Activated T-cell treated with anti-CD3 and anti-CD28 coated beads for 1 hour (primary cell): ENCODE data around the gene YY1AP1.
"Not testable (repeated sequence)": the region's sequence is repeated elsewhere in the genome, so short reads cannot be mapped to it uniquely, and the experiment has no call there.

Source experiments
- DNase-seq: peaks from one replicate; pipeline ENCODE4 v3.0.0-alpha.2; 2020; ENCODE audit warnings: low read depth

Gene YY1AP1, protein sequence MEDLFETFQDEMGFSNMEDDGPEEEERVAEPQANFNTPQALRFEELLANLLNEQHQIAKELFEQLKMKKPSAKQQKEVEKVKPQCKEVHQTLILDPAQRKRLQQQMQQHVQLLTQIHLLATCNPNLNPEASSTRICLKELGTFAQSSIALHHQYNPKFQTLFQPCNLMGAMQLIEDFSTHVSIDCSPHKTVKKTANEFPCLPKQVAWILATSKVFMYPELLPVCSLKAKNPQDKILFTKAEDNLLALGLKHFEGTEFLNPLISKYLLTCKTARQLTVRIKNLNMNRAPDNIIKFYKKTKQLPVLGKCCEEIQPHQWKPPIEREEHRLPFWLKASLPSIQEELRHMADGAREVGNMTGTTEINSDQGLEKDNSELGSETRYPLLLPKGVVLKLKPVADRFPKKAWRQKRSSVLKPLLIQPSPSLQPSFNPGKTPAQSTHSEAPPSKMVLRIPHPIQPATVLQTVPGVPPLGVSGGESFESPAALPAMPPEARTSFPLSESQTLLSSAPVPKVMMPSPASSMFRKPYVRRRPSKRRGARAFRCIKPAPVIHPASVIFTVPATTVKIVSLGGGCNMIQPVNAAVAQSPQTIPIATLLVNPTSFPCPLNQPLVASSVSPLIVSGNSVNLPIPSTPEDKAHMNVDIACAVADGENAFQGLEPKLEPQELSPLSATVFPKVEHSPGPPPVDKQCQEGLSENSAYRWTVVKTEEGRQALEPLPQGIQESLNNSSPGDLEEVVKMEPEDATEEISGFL

DNA sequence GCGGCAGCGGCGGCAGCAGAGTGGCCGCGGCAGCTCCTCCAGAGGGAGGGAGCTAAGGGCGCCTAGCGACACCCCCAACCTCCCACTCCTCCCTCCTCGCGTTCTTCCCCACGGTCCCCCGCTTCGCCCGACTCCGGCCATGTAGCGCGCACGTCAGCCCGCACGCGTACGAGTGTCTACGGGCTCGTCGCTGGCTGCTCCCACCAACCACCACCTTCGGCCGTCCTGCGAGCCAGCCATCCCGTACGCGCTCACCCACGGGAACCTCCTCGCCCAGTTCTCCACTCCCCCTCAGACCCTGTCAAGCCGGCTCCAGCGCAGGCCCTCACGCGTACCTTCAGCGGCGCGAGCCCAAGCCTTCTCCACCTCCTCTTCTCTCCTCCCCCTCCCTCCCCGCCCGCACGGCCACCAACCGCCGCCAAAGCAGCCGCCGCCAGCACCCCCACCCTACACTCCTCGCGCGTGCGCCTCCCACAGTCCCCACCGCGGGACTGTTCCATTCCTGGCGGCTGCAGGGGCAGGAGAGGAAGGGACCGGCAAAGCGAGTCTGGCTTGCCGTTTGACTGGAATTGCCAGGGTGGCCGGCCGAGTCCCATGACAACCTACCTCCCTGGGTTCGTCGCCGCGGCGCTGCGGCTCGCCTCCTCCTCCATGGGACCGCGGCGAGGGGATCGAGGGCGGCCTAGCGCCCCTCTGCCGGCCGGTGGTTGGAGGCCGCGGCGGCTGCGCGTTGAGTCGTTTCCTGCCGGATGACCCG lies at the start of gene YY1AP1:
YY1AP1 (minus strand) TSS at position 451 of the 757 bp plus-strand sequence. CDS start 8,338 bp downstream, outside the sequence.
- DNase-seq, result peak; percentile 87

DNA sequence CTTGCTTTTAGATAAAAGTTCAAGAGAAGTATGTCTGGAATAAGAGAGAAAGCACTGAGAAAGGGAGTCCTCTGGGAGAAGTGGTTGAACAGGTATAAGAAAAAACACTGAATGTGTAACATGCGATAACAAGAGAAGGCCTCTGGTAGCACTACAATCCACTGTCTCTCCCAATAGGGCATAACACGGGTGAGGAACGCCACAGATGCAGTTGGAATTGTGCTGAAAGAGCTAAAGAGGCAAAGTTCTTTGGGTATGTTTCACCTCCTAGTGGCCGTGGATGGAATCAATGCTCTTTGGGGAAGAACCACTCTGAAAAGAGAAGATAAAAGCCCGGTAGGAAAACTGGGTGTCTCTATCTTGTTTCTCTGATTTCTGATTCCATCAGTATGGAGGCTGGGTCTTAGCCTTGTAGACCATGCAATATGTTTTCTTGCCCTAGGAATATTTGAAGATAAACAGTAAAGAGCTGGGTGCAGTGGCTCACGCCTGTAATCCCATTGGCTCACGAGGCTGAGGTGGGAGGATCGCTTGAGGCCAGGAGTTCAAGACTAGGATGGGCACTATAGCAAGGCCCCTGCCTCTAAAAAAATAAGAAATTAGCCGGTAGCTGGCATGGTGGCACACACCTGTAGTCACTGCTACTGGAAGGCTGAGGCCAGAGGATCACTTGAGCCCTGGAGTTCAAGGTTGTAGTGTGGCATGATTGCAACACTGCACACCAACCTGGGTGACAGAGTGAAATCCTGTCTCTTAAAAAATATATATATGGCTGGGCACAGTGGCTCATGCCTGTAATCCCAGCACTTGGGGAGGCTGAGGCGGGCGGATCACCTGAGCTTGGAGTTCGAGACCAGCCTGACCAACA lies 40.7 kb upstream of the YY1AP1 start:
- DNase-seq, result peak; percentile 20

DNA sequence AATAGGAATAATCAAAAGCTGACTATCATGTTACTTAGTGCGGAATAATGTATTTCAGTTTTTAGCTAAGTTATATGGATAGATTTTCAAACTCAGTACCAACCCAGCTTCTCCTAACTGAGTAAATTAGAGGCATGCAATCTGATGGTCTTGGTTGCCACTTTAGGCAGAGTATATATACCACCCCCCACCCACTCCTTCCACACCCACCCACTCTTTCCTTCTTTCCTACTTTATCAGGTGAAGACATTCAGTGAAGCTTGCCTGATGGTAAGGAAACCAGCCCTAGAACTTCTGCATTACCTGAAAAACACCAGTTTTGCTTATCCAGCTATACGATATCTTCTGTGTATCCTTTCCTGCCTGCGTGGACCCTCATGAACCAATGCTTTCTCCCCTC lies 36.6 kb upstream of the YY1AP1 start:
- no peak for DNase-seq

DNA sequence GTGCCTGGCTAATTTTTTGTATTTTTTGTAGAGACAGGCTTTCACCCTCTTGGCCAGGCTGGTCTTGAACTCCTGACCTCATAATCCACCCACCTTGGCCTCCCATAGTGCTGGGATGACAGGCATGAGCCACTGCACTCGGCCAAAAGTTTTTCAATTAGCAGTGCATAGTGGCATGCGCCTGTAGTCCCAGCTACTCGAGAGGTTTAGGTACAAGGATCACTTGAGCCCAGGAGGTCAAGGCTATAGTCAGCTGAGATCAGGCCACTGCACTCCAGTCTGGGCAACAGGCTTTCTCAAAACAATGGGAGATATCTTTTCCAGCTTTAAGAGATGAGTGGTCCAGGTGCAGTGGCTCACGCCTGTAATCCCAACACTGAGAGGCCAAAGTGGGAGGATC lies 31.1 kb upstream of the YY1AP1 start:
- no peak for DNase-seq

DNA sequence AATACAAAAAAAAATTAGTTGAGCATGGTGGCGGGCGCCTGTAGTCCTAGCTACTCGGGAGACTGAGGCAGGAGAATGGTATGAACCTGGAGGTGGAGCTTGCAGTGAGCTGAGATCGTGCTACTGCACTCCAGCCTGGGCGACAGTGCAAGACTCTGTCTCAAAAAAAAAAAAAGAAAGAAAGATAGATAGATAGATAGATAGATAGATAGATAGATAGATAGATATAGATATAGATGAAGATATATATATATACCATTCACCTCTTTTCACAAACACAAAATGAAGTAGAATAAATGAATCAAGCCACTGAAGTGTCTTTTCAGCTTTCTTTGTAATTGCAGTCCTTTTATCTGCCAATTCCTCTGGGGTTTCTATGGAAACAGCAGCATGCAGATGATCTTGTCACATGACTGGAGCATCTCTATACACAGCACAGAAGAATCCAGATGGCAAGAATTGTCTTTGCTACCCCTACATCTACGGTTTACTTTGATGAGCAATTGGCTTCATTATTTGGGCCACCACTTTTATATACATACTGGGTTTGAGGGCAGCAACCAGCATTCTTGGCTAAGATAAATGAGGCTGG lies 30.0 kb upstream of the YY1AP1 start:
- not testable (repeated sequence) for DNase-seq

DNA sequence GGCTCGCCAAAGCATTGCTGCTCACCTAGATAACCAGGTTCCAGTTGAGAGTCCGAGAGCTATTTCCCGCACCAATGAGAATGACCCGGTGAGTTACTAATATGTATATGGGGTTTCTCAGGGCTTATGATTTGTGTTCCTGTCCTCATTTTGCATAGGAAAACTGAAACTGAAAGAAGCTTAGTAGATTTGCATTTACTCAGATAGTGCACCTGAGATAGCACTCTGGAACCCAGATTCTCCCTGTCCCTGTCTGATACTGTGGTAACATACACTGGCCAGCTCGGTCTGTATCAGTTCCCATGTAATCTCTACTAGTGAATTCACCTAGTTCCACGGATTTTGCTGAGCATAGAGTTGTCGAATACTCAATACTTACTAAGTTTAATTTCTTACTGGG lies 28.5 kb upstream of the YY1AP1 start:
- DNase-seq, result no peak

DNA sequence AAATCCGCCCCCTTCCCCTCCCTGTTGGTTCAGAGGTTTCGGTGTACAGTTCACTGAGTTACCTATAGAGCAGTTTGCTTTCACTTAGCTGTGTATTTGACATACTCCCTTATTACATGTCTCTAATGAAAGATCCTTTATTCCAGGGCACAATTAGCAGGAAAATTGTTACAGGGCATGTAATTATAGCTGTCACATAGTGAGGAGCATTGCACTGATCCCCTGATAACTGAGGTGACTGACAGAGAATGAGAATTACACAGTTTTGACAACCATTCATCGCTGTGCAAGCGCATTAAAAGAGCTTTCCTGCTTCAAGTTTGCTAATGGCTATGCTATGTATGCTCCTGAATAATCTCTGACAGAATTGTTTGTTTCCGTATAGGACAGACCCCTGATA lies 27.2 kb upstream of the YY1AP1 start:
- no peak for DNase-seq

DNA sequence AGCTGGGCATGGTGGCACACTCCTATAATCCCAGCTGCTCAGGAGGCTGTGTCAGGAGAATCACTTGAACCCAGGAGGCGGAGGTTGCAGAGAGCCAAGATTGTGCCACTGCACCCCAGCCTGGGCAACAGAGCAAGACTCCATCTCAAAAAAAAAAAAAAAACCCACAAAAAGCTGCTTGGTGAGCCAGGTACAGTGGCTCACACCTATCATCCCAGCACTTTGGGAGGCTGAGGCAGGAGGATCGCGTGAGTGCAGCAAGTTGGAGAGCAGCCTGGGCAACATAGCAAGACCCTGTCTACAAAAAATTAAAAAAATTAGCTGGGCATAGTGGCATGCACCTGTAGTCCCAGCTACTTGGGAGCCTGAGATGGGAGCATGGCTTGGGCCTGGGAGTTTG lies 26.5 kb upstream of the YY1AP1 start:
- DNase-seq, result not testable (repeated sequence)

DNA sequence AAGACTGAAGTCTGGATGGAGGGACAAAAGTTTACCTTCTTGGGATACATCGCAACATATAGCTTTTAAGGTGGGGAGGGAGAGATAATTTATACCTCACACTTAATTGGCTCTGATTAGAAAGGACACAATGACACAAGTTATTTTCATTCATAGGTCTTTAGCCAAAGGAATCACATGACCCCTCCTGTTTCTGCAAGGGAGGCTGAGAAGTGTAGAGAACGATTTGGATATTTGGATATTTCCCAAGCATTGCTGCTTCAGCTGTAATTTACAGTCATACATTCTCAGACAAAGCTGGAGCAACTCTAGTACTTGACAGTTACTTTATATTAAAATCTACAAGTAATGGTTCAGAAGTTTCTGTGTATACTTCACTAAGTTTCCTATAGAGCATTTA lies 24.5 kb upstream of the YY1AP1 start:
- no peak for DNase-seq

DNA sequence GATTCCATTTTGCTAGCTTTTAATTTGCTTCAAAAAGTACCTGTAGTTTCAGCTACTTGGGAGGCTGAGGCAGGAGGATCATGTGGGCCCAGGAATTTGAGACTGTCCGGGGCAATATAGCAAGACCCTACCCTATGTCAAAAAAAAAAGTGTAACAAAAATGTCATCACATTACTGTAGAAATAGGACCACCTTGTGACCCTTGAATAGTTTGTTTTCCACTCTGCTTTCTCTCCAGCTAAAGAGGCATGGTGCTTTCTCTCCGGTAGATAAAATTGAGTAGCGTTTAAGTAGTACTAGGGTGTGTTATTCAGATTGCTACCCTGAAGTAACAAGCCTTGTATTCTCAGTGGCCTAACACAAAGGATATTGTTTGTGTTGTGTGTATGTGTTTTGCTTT lies 24.1 kb upstream of the YY1AP1 start:
- DNase-seq, result not testable (repeated sequence)

DNA sequence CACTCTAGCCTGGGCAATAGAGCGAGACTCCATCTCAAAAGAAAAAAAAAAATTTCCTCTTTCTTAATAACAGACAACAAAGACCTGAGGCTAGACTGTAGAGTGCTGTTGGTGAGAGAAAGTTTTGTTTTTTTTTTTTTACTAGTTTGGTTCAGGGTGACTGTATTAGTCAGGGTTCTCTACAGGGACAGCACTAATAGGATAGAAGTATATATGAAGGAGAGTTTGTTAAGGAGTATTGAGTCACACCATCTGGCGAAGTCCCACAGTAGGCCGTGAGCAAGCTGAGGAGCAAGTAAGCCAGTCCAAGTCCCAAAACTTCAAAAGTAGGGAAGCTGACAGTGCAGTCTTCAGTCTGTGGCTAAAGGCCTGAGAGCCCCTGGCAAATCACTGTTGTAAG lies 22.9 kb upstream of the YY1AP1 start:
- DNase-seq, result not testable (repeated sequence)

DNA sequence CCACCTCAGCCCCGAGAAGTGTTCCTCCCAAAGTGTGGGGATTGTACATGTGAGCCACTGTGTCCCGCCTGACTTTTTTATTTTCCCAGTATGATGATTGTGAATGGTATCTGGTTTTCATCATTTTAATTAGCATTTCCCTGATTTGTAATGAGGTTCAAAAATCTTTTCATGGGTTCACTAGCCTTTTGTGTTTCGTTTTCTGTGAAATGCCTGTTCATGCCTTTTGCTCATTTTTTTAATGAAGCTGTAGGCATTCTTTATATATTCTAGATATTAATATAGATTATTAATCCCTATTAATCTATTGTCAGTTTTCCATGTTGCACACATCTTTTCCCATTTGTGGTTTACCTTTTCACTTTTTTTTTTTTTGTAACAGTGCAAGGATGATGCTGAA lies 20.8 kb upstream of the YY1AP1 start:
- DNase-seq, result no peak

DNA sequence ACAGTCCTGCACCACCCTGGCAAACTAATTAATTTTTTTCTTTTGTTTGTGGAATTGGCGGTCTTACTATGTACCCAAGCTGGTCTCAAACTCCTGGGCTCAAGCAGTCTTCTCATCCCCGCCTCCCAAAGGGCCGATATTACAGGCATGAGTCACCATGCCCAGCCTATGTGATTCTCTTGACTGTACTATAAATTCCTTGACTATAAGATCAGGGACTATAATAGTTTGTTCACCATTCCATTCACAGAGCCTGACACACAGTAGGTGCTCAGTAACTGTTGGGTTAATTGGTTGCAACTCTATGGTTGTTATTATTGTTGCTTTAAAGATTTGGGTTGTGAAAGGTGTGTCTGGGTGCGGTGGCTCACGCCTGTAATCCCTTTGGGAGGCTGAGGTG lies 17.6 kb upstream of the YY1AP1 start:
- no peak for DNase-seq

DNA sequence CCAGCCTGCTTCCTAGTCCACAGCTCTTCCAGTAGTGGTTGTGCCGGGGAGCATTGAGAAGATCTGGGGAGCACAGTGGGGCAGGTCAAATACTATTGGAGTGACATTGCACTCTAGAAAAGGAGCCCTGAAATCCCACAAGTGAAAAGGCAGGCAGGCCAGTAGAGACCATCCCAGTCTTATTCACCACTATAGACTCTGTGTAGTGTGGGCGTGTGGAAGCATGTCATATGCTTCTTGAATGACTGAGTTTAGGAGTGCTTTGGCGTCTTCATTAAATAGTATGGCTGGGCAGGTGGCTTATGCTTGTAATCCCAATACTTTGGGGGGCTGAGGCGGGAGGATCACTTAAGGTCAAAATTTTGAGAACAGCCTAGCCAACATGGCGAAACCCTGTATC lies 15.8 kb upstream of the YY1AP1 start:
- not testable (repeated sequence) for DNase-seq

DNA sequence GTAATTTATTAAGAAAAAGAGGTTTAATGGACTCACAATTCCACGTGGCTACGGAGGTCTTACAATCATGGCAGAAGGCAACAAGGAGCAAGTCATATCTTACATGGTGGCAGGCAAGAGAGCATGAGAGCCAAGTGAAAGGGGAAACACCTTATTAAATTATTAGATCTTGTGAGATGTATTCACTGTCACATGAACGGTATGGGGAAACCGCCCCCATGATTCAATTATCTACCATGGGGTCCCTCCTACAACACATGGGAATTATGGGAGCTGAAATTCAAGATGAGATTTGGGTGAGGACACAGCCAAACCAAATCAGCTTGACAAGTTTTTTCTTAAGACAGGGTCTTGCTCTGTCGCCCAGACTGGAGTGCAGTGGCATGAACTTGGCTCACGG lies 14.6 kb upstream of the YY1AP1 start:
- DNase-seq, result no peak

DNA sequence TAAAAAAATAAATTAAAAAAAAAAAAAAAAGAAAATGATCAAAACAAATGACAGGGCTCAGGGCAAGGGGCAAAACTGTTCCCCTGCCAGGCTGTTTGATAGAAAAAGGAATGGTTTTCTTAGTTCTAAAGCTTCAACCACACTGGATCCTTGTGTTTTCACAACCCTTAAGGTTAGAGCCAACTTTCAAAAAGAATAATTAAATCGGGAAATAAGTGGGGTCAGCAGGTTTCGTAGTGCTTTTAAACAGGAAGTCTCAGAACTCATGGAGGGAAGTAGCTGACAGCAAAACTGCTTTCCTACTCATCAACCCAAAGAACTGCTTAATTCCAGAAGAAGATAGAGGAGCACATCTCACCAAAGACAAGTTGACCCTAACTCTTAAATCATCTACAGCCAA lies 13.1 kb upstream of the YY1AP1 start:
- DNase-seq, result not testable (repeated sequence)

DNA sequence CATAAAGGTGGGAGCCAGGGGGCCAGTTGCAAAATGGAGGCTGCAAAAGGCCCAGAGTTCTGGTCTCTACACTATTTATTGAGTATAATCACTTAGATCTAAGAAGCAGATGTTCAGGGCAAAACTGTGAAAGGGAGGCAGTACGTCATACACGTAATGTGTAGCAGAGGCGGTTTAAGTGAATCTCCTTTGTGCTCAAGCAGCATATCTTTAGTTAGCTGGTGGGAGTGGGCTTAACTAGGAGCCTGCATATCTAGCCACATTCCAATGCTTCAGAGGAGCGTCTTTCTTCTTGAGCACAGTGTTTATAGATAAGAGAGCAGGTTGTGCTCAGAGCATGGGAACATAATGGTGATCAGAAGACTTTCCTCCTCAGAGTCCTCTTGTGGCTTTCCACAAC lies 10.5 kb upstream of the YY1AP1 start:
- DNase-seq, result not testable (repeated sequence)

DNA sequence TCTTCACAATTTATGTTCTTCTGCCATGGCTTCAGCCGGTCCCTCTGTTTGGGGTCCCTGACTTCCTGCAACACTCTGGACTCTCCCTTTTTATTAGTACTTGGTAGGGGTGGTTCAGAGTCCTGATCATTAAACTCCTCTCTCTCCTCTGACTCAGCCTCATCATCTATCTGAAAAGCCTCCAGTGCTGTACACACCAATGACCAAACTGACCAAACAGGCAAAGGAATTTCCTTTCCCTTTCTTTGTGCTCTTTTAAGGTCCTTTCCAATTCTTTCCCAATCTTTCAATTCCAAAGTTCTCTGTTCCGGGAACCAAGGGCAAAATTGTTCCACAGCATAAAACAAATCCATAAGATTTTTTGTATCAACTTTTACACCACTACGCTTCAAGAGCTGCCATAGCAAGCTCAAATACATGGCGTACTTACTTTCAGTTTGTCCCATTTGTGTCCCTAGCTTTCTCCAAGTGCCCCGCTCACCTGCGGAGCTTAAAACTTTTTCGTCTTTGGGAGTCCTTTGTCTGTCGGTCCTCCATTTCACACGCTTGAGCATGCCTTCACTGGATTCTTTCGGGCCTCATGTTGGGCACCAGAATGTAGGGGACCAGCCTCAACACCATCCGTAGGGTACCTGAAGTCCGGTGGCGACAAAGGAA lies 9.9 kb upstream of the YY1AP1 start:
- DNase-seq, result no peak

DNA sequence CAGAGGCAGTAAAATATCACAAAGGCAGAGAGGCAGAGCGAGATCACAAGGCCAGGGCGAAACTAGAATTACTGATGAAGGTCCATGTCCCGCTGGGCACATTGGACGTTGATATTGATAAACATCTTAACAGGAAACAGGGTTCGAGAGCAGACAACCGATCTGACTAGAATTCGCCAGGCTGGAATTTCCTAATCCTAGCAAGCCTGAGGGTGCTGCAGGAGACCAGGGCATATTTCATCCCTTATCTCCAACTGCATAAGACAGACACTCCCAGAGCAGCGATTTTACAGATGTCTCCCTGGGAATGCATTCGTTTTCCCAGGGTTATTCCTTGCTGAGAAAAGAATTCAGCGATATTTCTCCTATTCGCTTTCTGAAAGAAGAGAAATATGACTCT lies 9.0 kb upstream of the YY1AP1 start:
- DNase-seq, result not testable (repeated sequence)

DNA sequence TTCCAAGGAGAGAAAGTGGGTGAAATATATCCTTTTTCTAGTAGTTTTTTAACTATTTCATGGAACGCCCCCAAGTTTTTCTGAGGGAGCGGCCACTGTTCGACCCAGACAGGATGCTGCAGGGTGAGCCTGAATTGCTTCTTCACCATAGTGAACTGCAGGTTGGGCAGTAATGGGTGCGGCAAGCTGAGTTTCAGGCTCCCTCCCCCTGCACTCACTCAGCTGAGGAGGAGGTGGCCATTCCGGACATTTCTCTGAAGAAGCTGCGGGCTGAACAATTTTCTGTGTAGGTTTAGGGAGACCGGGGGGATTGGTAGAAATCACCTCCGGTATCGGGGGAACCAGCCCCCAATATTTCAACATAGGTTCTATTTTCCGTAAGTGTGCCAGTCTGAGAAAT lies 8.5 kb upstream of the YY1AP1 start:
- DNase-seq, result no peak

DNA sequence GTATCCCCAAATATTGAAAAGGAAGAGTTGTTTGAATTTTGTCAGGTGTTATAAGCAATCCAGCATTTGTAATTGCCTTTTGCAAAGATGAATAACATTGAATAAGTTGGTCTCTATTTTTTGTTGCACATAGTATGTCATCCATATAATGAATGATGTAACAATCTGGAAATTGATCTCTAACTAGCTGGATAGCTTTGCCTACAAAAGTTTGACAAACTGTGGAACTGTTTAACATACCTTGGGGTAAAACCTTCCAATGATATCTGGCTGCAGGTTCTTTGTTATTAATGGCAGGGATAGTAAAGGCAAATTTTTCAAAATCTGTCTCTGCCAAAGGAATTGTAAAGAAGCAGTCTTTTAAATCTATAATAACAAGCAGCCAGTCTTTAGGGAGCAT lies 8.0 kb upstream of the YY1AP1 start:
- no peak for DNase-seq
